ENCODE results near the gene ZNF92.

DNA sequence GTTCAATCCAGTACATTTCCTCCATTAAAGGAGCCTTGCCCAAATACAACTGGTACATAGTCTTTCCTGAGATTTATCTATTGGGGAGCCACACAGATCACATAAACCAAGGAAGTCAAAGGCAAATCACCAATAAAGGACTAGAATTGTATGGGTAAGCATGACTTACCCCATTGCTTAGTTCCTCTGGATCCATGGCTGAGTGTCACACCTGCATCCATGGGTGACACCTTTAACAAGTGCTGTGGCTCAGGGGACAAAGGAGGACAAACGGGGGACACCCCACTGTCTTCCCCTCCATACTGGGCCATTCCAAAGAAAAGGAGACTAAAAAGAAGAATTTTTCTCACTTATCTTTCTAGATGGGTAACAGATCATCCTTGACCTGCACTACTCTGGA, 30.4 kb downstream of the ZNF92 start:
- TF ChIP-seq, protein P1, sequence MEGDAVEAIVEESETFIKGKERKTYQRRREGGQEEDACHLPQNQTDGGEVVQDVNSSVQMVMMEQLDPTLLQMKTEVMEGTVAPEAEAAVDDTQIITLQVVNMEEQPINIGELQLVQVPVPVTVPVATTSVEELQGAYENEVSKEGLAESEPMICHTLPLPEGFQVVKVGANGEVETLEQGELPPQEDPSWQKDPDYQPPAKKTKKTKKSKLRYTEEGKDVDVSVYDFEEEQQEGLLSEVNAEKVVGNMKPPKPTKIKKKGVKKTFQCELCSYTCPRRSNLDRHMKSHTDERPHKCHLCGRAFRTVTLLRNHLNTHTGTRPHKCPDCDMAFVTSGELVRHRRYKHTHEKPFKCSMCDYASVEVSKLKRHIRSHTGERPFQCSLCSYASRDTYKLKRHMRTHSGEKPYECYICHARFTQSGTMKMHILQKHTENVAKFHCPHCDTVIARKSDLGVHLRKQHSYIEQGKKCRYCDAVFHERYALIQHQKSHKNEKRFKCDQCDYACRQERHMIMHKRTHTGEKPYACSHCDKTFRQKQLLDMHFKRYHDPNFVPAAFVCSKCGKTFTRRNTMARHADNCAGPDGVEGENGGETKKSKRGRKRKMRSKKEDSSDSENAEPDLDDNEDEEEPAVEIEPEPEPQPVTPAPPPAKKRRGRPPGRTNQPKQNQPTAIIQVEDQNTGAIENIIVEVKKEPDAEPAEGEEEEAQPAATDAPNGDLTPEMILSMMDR (IDR thresholded peaks at IDR 0.05; ENCODE audit: insufficient read depth, low read depth, low read length), result no peak
- no peak for TF ChIP-seq EZH2 (IDR thresholded peaks at IDR 0.05; ENCODE audit: insufficient read depth, low read length)
